ENCODE data around the gene ZBTB32.

DNA sequence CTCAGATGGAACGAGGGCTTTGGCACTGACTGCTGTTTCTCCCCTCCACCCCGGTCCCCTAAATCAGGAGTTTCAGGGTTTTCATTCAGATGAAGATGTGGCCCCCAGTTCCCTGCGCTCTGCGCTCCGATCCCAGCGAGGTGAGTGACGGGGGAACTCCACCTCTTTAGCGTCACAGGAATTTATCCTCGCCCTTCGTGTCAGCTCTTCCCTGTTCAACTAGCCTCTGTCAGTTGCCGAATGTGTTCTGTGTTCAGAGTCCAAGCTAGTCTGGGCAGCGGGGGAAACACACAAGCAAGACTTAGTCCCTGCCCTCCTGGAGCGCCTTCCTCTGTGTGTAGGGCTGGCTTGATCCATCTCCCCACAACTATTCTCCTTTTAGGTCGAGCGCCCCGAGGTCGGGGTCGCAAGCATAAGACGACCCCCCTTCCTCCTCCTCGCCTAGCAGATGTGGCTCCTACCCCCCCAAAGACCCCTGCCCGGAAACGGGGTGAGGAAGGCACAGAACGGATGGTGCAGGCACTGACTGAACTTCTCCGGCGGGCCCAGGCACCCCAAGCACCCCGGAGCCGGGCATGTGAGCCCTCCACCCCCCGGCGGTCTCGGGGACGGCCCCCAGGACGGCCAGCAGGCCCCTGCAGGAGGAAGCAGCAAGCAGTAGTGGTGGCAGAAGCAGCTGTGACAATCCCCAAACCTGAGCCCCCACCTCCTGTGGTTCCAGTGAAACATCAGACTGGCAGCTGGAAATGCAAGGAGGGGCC lies 15.2 kb downstream of the ZBTB32 start:
- no peak for TF ChIP-seq POLR2A (IDR thresholded peaks at IDR 0.05)
- TF ChIP-seq, protein P1, sequence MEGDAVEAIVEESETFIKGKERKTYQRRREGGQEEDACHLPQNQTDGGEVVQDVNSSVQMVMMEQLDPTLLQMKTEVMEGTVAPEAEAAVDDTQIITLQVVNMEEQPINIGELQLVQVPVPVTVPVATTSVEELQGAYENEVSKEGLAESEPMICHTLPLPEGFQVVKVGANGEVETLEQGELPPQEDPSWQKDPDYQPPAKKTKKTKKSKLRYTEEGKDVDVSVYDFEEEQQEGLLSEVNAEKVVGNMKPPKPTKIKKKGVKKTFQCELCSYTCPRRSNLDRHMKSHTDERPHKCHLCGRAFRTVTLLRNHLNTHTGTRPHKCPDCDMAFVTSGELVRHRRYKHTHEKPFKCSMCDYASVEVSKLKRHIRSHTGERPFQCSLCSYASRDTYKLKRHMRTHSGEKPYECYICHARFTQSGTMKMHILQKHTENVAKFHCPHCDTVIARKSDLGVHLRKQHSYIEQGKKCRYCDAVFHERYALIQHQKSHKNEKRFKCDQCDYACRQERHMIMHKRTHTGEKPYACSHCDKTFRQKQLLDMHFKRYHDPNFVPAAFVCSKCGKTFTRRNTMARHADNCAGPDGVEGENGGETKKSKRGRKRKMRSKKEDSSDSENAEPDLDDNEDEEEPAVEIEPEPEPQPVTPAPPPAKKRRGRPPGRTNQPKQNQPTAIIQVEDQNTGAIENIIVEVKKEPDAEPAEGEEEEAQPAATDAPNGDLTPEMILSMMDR (IDR thresholded peaks at IDR 0.05) = no peak
